ENCODE measurements around the gene CYP4F11. TPM values are rescaled to one million over a fixed set of nuclear protein-coding genes. Genes with fewer than 3 reads are reported as not detected.
"Not testable (repeated sequence)": the region's sequence is repeated elsewhere in the genome, so short reads cannot be mapped to it uniquely, and the experiment has no call there.

CYP4F11 gene
- under 1 TPM in 1 of 10 donors, not detected in 9; 0.12 TPM for polyA plus RNA-seq (ENCODE audit: insufficient read length in 10 of 10)
- long read RNA-seq, donor 1, result 0 reads
- long read RNA-seq, donor 2, result 0 reads
- long read RNA-seq, donor 3, result 0 reads
- long read RNA-seq, donor 4, result 0 reads
- long read RNA-seq, donor 5, result 0 reads
- long read RNA-seq, donor 6, result 0 reads
- long read RNA-seq, donor 7, result 0 reads
- long read RNA-seq, donor 8, result 0 reads
- long read RNA-seq, donor 9, result 0 reads

- no peak for DNase-seq
Measured at GRCh38 chr19:15934332-15935078, at the start of gene CYP4F11. TSS of gene CYP4F11 (minus strand) at chr19:15934529. CDS start at chr19:15934408, 121 bp downstream.

GRCh38 chr19:15979293-15979692 lies 45.0 kb upstream of the CYP4F11 start:
- DNase-seq, result no peak

GRCh38 chr19:15977690-15978089 lies 43.4 kb upstream of the CYP4F11 start:
- no peak for DNase-seq

- DNase-seq, result no peak
Measured at GRCh38 chr19:15976836-15977689, 42.7 kb upstream of the CYP4F11 start.

- DNase-seq, result no peak
Measured at GRCh38 chr19:15974856-15975255, 40.5 kb upstream of the CYP4F11 start.

- not testable (repeated sequence) for DNase-seq
Measured at GRCh38 chr19:15972043-15972442, 37.7 kb upstream of the CYP4F11 start.

GRCh38 chr19:15971224-15971780 lies 37.0 kb upstream of the CYP4F11 start:
- no peak for DNase-seq

- DNase-seq, result no peak
Measured at GRCh38 chr19:15964231-15964630, 29.9 kb upstream of the CYP4F11 start.

- DNase-seq, result no peak
Measured at GRCh38 chr19:15962319-15962718, 28.0 kb upstream of the CYP4F11 start.

- DNase-seq, result no peak
Measured at GRCh38 chr19:15954820-15955219, 20.5 kb upstream of the CYP4F11 start.

- DNase-seq, result no peak
Measured at GRCh38 chr19:15948223-15949058, 14.1 kb upstream of the CYP4F11 start, which contains the start of gene OR10H4. TSS of gene OR10H4 (plus strand) at chr19:15949008. CDS start at chr19:15949008, 0 bp downstream.

GRCh38 chr19:15945301-15945700 lies 11.0 kb upstream of the CYP4F11 start:
- no peak for DNase-seq

GRCh38 chr19:15944401-15944800 lies 10.1 kb upstream of the CYP4F11 start:
- no peak for DNase-seq

- DNase-seq, result no peak
Measured at GRCh38 chr19:15937771-15938170, 3.4 kb upstream of the CYP4F11 start.

GRCh38 chr19:15936950-15937349 lies 2.6 kb upstream of the CYP4F11 start:
- DNase-seq, result no peak

GRCh38 chr19:15936173-15936572 lies 1.8 kb upstream of the CYP4F11 start:
- no peak for DNase-seq

GRCh38 chr19:15935167-15935702 lies 906 bp upstream of the CYP4F11 start:
- DNase-seq, result no peak

- DNase-seq, result not testable (repeated sequence)
Measured at GRCh38 chr19:15933761-15934331, 483 bp downstream of the CYP4F11 start.

GRCh38 chr19:15928321-15928720 lies 6.0 kb downstream of the CYP4F11 start:
- no peak for DNase-seq

GRCh38 chr19:15926484-15926883 lies 7.8 kb downstream of the CYP4F11 start:
- no peak for DNase-seq

Measured in muscle of back (tissue), 13 donors.